OCI-LY7 (cell line): ENCODE data around the gene C1orf105. TPM values are rescaled to one million over a fixed set of nuclear protein-coding genes. Genes with fewer than 3 reads are reported as not detected.

ENCODE experiments used
- BruUV-seq: library from RNA; stranded (reverse); fragments of 400-500 nt; replicated peaks from 2 replicates; lab custom pipeline; 2021; lab: Mats Ljungman, UMichigan
- CTCF ChIA-PET: fragments of 300-600 bp; sonication (Branson Sonifier 250); formaldehyde crosslinking; loops from one replicate; lab custom pipeline; 2022; ENCODE audit warnings: antibody characterized with exemption; ENCODE audit not compliant: unreplicated experiment; lab: Charles Lee
- POLR2A ChIA-PET: fragments of 300-600 bp; sonication (Branson Sonifier 250); formaldehyde crosslinking; loops from one replicate; lab custom pipeline; 2022; ENCODE audit warnings: antibody characterized with exemption; lab: Charles Lee
- DNase-seq: peaks from one replicate; pipeline ENCODE4 v3.0.0-alpha.2; 2015; ENCODE audit warnings: low spot score
- H2AFZ ChIP-seq: fragments of 200-600 bp; sonication (generic), shearing (Covaris generic); 2 replicates; pipeline ENCODE4 v1.6.1; 2014; ENCODE audit warnings: mild to moderate bottlenecking, antibody characterized with exemption, low read length, moderate library complexity
- H3K27ac ChIP-seq: fragments of 200-600 bp; sonication (generic); 2 replicates; pipeline ENCODE4 v1.5.1; 2014; ENCODE audit warnings: mixed run types, low read depth, mild to moderate bottlenecking, moderate library complexity, low read length, inconsistent platforms; ENCODE audit not compliant: poor library complexity, severe bottlenecking
- H3K36me3 ChIP-seq: fragments of 200-600 bp; sonication (generic); 2 replicates; pipeline ENCODE4 v1.6.1; 2014; ENCODE audit warnings: mild to moderate bottlenecking, antibody characterized with exemption, low read length, moderate library complexity, mixed read lengths; ENCODE audit not compliant: insufficient read depth
- H3K4me1 ChIP-seq: fragments of 200-600 bp; sonication (generic); 2 replicates; pipeline ENCODE4 v1.5.1; 2014; ENCODE audit warnings: mild to moderate bottlenecking, low read length; ENCODE audit not compliant: insufficient read depth, poor library complexity, severe bottlenecking
- H3K4me2 ChIP-seq: fragments of 200-600 bp; sonication (generic); 2 replicates; pipeline ENCODE4 v1.6.1; 2014; ENCODE audit warnings: mild to moderate bottlenecking, low read length
- H3K4me3 ChIP-seq: fragments of 200-600 bp; sonication (generic); 2 replicates; pipeline ENCODE4 v1.5.1; 2014; ENCODE audit warnings: mild to moderate bottlenecking, low read depth, low read length; ENCODE audit not compliant: poor library complexity, severe bottlenecking
- H3K79me2 ChIP-seq: fragments of 200-600 bp; sonication (generic); 2 replicates; pipeline ENCODE4 v1.6.1; 2016; ENCODE audit warnings: low read depth, mild to moderate bottlenecking, low read length, moderate library complexity, mixed read lengths; ENCODE audit not compliant: insufficient read depth
- H3K9me2 ChIP-seq: fragments of 200-600 bp; sonication (generic); 2 replicates; pipeline ENCODE4 v1.6.1; 2016; ENCODE audit warnings: mild to moderate bottlenecking, low read length, mixed read lengths; ENCODE audit not compliant: insufficient read depth
- H3K9me3 ChIP-seq: fragments of 200-600 bp; sonication (generic); 2 replicates; pipeline ENCODE4 v1.6.1; 2014; ENCODE audit warnings: mild to moderate bottlenecking, mixed run types, low read length, mixed read lengths
- H4K20me1 ChIP-seq: fragments of 200-600 bp; sonication (generic); 2 replicates; pipeline ENCODE4 v1.6.1; 2014; ENCODE audit warnings: mild to moderate bottlenecking, antibody characterized with exemption, low read length, moderate library complexity, mixed read lengths; ENCODE audit not compliant: insufficient read depth
- EZH2phosphoT487 ChIP-seq: fragments of 200-600 bp; sonication (generic); IDR thresholded peaks from 2 replicates; pipeline ENCODE4 v1.6.1; 2018; ENCODE audit warnings: low read depth, borderline replicate concordance, mild to moderate bottlenecking, mixed run types, antibody characterized with exemption, low read length, moderate library complexity, mixed read lengths
- intact Hi-C: fragments of 100-400 bp; cut with micrococcal nuclease; formaldehyde crosslinking; loops from one replicate; pipeline ENCODE4 v1.10.0; 2022; ENCODE audit not compliant: unreplicated experiment
- total RNA-seq, 2 experiments: library from RNA; depleted of rRNA in 1 of 2; stranded (reverse); fragments of >200 nt in 1 of 2; shearing (Covaris generic) in 1 of 2; gene quantifications; 2 replicates each; pipeline ENCODE4 v1.2.3, GENCODE V29; 2014 to 2022
- TF ChIP-seq, protein P1 (sequence below): fragments of 200-600 bp; sonication (generic); conservative IDR thresholded peaks from 2 replicates; pipeline ENCODE4 v1.5.1; 2014; ENCODE audit warnings: mild to moderate bottlenecking, antibody characterized with exemption, low read length, moderate library complexity, mixed read lengths

C1orf105 gene
- total RNA-seq, 2 experiments from 2014 or later = not detected

DNA sequence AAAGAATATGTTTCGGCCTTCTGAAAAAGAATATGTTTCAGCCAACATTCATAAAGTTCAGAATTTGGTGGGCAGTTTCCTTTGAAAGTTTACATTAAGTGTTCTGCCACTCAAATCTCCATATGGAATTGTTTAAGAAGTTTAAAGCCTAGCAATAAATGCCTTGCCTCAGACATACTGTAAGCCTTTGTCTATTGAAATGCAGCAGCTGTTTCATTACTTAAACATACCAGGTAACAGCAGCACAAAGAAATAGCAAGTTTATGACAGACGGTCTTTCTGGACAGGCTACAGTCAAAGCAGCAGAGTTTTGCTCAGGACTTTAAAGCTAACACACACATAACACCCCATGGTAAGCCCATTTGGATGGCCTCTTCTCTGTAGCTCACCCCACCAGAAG lies 38.5 kb upstream of the C1orf105 start:
- Histone ChIP-seq H3K9me2 (no peaks in the 10 kb centered on the region), H3K79me2 (no peaks in the 10 kb centered on the region), H3K4me2 (no peak overlapping the region), H4K20me1 (no peaks in the 10 kb centered on the region), H3K36me3 (no peaks in the 10 kb centered on the region), H3K9me3 (no peaks in the 10 kb centered on the region), H2AFZ (peak overlapping the region; percentile 66), H3K4me3 (no peak overlapping the region), H3K4me1 (peaks cover 27% of the 10 kb centered on the region), H3K27ac (no peak overlapping the region)
- intact Hi-C loops = loop anchor here (2.0 kb wide), 1 partner anchor 23 kb away; no protein-coding TSS in a partner anchor
- no peak for DNase-seq
- ChIA-PET CTCF (interaction anchor here (0.7 kb wide), 1 partner anchor 24 kb away, joined by 3 read pairs; no protein-coding TSS in a partner anchor), POLR2A (interaction anchor here (0.9 to 2.9 kb wide), 4 partner anchors 9 to 639 kb away, joined by 3 to 33 read pairs (median 11); no protein-coding TSS in a partner anchor)
- TF ChIP-seq, protein P1, sequence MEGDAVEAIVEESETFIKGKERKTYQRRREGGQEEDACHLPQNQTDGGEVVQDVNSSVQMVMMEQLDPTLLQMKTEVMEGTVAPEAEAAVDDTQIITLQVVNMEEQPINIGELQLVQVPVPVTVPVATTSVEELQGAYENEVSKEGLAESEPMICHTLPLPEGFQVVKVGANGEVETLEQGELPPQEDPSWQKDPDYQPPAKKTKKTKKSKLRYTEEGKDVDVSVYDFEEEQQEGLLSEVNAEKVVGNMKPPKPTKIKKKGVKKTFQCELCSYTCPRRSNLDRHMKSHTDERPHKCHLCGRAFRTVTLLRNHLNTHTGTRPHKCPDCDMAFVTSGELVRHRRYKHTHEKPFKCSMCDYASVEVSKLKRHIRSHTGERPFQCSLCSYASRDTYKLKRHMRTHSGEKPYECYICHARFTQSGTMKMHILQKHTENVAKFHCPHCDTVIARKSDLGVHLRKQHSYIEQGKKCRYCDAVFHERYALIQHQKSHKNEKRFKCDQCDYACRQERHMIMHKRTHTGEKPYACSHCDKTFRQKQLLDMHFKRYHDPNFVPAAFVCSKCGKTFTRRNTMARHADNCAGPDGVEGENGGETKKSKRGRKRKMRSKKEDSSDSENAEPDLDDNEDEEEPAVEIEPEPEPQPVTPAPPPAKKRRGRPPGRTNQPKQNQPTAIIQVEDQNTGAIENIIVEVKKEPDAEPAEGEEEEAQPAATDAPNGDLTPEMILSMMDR = no peak
- no peak for TF ChIP-seq EZH2phosphoT487
- no TSS peak for BruUV-seq

DNA sequence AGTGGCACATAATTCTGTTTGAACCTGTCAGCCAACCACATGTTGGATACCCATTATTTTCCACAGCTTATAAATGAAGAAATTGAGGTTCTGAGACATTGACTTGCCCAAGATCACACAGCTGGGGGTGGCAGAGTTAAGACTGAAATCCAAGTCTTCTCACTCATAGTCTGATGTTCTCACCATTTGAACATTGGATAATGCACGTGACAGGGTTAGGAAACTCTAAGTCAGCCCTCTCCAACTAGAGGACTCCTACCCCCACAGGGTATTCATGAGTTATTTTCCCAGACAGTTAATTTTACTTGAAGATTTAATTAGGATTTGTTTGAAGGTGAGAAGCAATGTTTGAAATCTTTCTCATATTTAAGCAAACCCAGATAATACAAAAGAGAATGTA lies 38.1 kb upstream of the C1orf105 start:
- Histone ChIP-seq H3K27ac (no peak overlapping the region), H3K4me2 (no peak overlapping the region), H4K20me1 (no peaks in the 10 kb centered on the region), H3K9me2 (no peaks in the 10 kb centered on the region), H3K9me3 (no peaks in the 10 kb centered on the region), H3K4me3 (no peak overlapping the region), H3K36me3 (no peaks in the 10 kb centered on the region), H2AFZ (peak overlapping the region; percentile 66), H3K4me1 (peaks cover 25% of the 10 kb centered on the region), H3K79me2 (no peaks in the 10 kb centered on the region)
- TF ChIP-seq, protein P1 = no peak
- no peak for TF ChIP-seq EZH2phosphoT487
- DNase-seq = no peak
- ChIA-PET POLR2A (interaction anchor here (1.6 to 2.9 kb wide), 3 partner anchors 9 to 22 kb away, joined by 4 to 33 read pairs (median 18); no protein-coding TSS in a partner anchor), CTCF (interaction anchor here (0.7 kb wide), 1 partner anchor 24 kb away, joined by 3 read pairs; no protein-coding TSS in a partner anchor)
- intact Hi-C loops = no loop called here
- no TSS peak for BruUV-seq

DNA sequence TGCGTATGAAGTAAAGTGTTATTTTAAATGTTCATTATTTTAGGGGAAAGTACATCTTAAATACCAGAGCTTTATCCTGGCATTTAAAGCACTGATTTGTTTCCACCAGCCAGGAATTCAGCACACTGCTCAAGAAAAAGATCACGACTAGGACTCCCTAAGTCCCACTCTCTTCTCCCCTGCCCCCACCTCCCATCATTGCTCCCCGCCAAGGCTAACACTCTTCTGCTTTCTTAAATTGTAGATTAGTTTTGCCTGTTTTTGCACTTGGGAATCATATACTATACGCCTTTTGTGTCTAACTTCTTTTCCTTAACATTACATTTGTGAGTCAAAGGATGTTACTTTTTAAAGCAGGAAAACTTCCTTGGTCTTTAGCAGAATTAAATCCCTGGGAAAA lies 37.5 kb upstream of the C1orf105 start:
- no peak overlapping the region for H3K27ac ChIP-seq
- no peak overlapping the region for H3K4me3 ChIP-seq
- H3K9me2 ChIP-seq = no peaks in the 10 kb centered on the region
- H3K4me1 ChIP-seq = peaks cover 25% of the 10 kb centered on the region
- H2AFZ ChIP-seq = no peak overlapping the region; the same call in 1 of the 2 replicates
- no peak for TF ChIP-seq EZH2phosphoT487
- TF ChIP-seq, protein P1 = no peak
- no TSS peak for BruUV-seq
- no peak for DNase-seq
- no peaks in the 10 kb centered on the region for H3K36me3 ChIP-seq
- no peak overlapping the region for H3K4me2 ChIP-seq
- CTCF ChIA-PET = no interaction called here
- POLR2A ChIA-PET = interaction anchor here (1.6 kb wide), 1 partner anchor 8 kb away, joined by 4 read pairs; no protein-coding TSS in a partner anchor
- no peaks in the 10 kb centered on the region for H3K79me2 ChIP-seq
- H4K20me1 ChIP-seq = no peaks in the 10 kb centered on the region
- no peaks in the 10 kb centered on the region for H3K9me3 ChIP-seq
- intact Hi-C loops = no loop called here
